H1 (cell line): Measurements from ENCODE around the gene FGD6. TPM values are rescaled to one million over a fixed set of nuclear protein-coding genes. Genes with fewer than 3 reads are reported as not detected.

ENCODE experiments used
- CTCF ChIA-PET: fragments of 300-600 bp; sonication (Branson Sonifier 250); formaldehyde crosslinking; loops from one replicate; lab custom pipeline; 2021; ENCODE audit not compliant: partially characterized antibody; lab: Charles Lee
- POLR2A ChIA-PET: fragments of 300-600 bp; sonication (Branson Sonifier 250); formaldehyde crosslinking; loops from one replicate; lab custom pipeline; 2021; ENCODE audit warnings: inconsistent platforms; ENCODE audit not compliant: partially characterized antibody; lab: Charles Lee
- DNase-seq, 2 experiments: peaks; one replicate each; pipeline versions ENCODE4 v3.0.0 to v3.0.0-alpha.2; 2010 to 2022; ENCODE audit warnings: low spot score in 2 of 2, low read depth in 1 of 2, mixed read lengths in 1 of 2
- FAIRE-seq: peaks from 2 replicates; lab custom pipeline; 2011; peaks lifted over from hg19 to GRCh38; lab: Jason Lieb, UNC
- H2AFZ ChIP-seq: 2 replicates; pipeline ENCODE4 v1.8.1; 2012; ENCODE audit warnings: low read length, inconsistent platforms
- H2AK5ac ChIP-seq: 2 replicates; pipeline ENCODE4 v1.6.1; 2013; ENCODE audit warnings: low read depth, low read length
- H2BK120ac ChIP-seq: replicated peaks from 2 replicates; pipeline ENCODE3; 2013; ENCODE audit warnings: low read depth, low read length, inconsistent platforms
- H2BK12ac ChIP-seq: 2 replicates; pipeline ENCODE4 v1.6.1; 2013; ENCODE audit warnings: low read depth, low read length
- H2BK15ac ChIP-seq: 2 replicates; pipeline ENCODE4 v1.6.1; 2013; ENCODE audit warnings: low read length
- H2BK20ac ChIP-seq: 2 replicates; pipeline ENCODE4 v1.6.1; 2013; ENCODE audit warnings: low read length
- H2BK5ac ChIP-seq: 2 replicates; pipeline ENCODE4 v1.6.1; 2013; ENCODE audit warnings: low read depth, low read length
- H3K14ac ChIP-seq: 2 replicates; pipeline ENCODE4 v1.6.1; 2013; ENCODE audit warnings: inconsistent platforms; ENCODE audit not compliant: insufficient read length
- H3K18ac ChIP-seq: 2 replicates; pipeline ENCODE4 v1.6.1; 2013; ENCODE audit warnings: low read length; ENCODE audit errors: extremely low read depth
- H3K23ac ChIP-seq: 2 replicates; pipeline ENCODE4 v1.6.1; 2013; ENCODE audit warnings: inconsistent platforms; ENCODE audit not compliant: insufficient read length
- H3K23me2 ChIP-seq: 2 replicates; pipeline ENCODE4 v1.6.1; 2013; ENCODE audit warnings: low read depth, low read length
- H3K27ac ChIP-seq: 2 replicates; pipeline ENCODE4 v1.6.1; 2011; ENCODE audit warnings: low read depth, low read length, inconsistent platforms
- H3K27me3 ChIP-seq, 4 experiments: replicated peaks in 1 of 4; 1 replicate in 1 of 4; 2 replicates in 3 of 4; pipeline versions ENCODE4 v1.6.1 to v1.8.1; 2011 to 2013; ENCODE audit warnings: low read length in 3 of 4, mild to moderate bottlenecking in 3 of 4, inconsistent platforms in 2 of 4, mixed read lengths in 2 of 4, moderate library complexity in 1 of 4; ENCODE audit not compliant: control insufficient read depth in 3 of 4, insufficient read depth in 3 of 4; ENCODE audit errors: extremely low read depth in 1 of 4
- H3K36me3 ChIP-seq, 4 experiments: 2 replicates each; pipeline versions ENCODE4 v1.6.1 to v1.8.1; 2011 to 2013; ENCODE audit warnings: mild to moderate bottlenecking in 4 of 4, low read length in 3 of 4, moderate library complexity in 2 of 4, control low read depth in 1 of 4, inconsistent platforms in 1 of 4; ENCODE audit not compliant: insufficient read depth in 4 of 4, control insufficient read depth in 2 of 4
- H3K4ac ChIP-seq: replicated peaks from 2 replicates; pipeline ENCODE3; 2013; ENCODE audit warnings: low read length, low read depth, mixed read lengths, inconsistent platforms; ENCODE audit not compliant: insufficient read length
- H3K4me1 ChIP-seq, 4 experiments: replicated peaks in 1 of 4; 1 replicate in 1 of 4; 2 replicates in 3 of 4; pipeline versions ENCODE4 v1.6.1 to v1.8.1; 2011 to 2013; ENCODE audit warnings: low read length in 3 of 4, inconsistent platforms in 2 of 4, mixed read lengths in 1 of 4; ENCODE audit not compliant: insufficient read depth in 4 of 4, control insufficient read depth in 3 of 4
- H3K4me2 ChIP-seq, 2 experiments: 2 replicates each; pipeline versions ENCODE4 v1.6.1 to v1.8.1; 2011 to 2013; ENCODE audit warnings: low read depth in 2 of 2, low read length in 2 of 2, control low read depth in 1 of 2, inconsistent platforms in 1 of 2, mild to moderate bottlenecking in 1 of 2; ENCODE audit not compliant: insufficient read depth in 1 of 2
- H3K4me3 ChIP-seq, 4 experiments: fragments of 200-600, 300-600 bp in 1 of 4; sonication (generic), shearing (Covaris generic), sonication (Bioruptor Twin) in 1 of 4; 2 replicates each; pipeline versions ENCODE4 v1.5.1 to v1.8.1; 2011 to 2016; ENCODE audit warnings: low read length in 4 of 4, low read depth in 3 of 4, control low read depth in 2 of 4, inconsistent platforms in 2 of 4, mild to moderate bottlenecking in 2 of 4, mixed read lengths in 1 of 4, moderate library complexity in 1 of 4; ENCODE audit not compliant: insufficient read depth in 2 of 4; ENCODE audit errors: extremely low read depth in 1 of 4
- H3K56ac ChIP-seq: replicated peaks from 2 replicates; pipeline ENCODE3; 2013; ENCODE audit warnings: low read depth, mild to moderate bottlenecking, mixed read lengths, low read length, inconsistent platforms; ENCODE audit not compliant: insufficient read length
- H3K79me1 ChIP-seq: 2 replicates; pipeline ENCODE4 v1.6.1; 2013; ENCODE audit warnings: low read depth, low read length, control low read depth
- H3K79me2 ChIP-seq, 2 experiments: 2 replicates each; pipeline versions ENCODE4 v1.6.1 to v1.8.1; 2012 to 2013; ENCODE audit warnings: low read length in 2 of 2, mild to moderate bottlenecking in 2 of 2, inconsistent platforms in 1 of 2; ENCODE audit not compliant: insufficient read depth in 2 of 2, control insufficient read depth in 1 of 2
- H3K9ac ChIP-seq, 4 experiments: replicated peaks in 1 of 4; 1 replicate in 1 of 4; 2 replicates in 3 of 4; pipeline versions ENCODE4 v1.6.1 to v1.8.1; 2011 to 2013; ENCODE audit warnings: low read depth in 3 of 4, low read length in 3 of 4, control low read depth in 2 of 4, mild to moderate bottlenecking in 2 of 4, moderate library complexity in 2 of 4, inconsistent platforms in 1 of 4; ENCODE audit errors: extremely low read depth in 1 of 4
- H3K9me3 ChIP-seq, 2 experiments: 2 replicates each; pipeline versions ENCODE4 v1.6.1 to v1.8.1; 2012 to 2013; ENCODE audit warnings: mild to moderate bottlenecking in 2 of 2, moderate library complexity in 2 of 2, control low read depth in 1 of 2, inconsistent platforms in 1 of 2, low read depth in 1 of 2, low read length in 1 of 2, mixed read lengths in 1 of 2; ENCODE audit not compliant: insufficient read depth in 2 of 2
- H4K20me1 ChIP-seq, 2 experiments: replicated peaks in 1 of 2; 2 replicates each; pipeline versions ENCODE3 to v1.8.1; 2011 to 2013; ENCODE audit warnings: inconsistent platforms in 2 of 2, low read length in 2 of 2, mild to moderate bottlenecking in 1 of 2; ENCODE audit not compliant: insufficient read depth in 2 of 2, control insufficient read depth in 1 of 2
- H4K5ac ChIP-seq: 2 replicates; pipeline ENCODE4 v1.6.1; 2013; ENCODE audit warnings: low read length, low read depth, mixed read lengths, inconsistent platforms; ENCODE audit not compliant: insufficient read length
- H4K8ac ChIP-seq: 2 replicates; pipeline ENCODE4 v1.8.0; 2013; ENCODE audit warnings: mild to moderate bottlenecking, moderate library complexity, low read length, inconsistent platforms; ENCODE audit not compliant: insufficient read depth; ENCODE audit errors: extremely low read depth
- H4K91ac ChIP-seq: replicated peaks from 2 replicates; pipeline ENCODE3; 2013; ENCODE audit warnings: low read length, mixed read lengths, inconsistent platforms; ENCODE audit not compliant: insufficient read length
- BCL11A ChIP-seq, 2 experiments: IDR thresholded peaks; one replicate each; pipeline ENCODE4 v1.6.1; 2011; ENCODE audit warnings: low read depth in 2 of 2, low read length in 2 of 2, mild to moderate bottlenecking in 2 of 2
- BRCA1 ChIP-seq: IDR thresholded peaks from 2 replicates; pipeline ENCODE4 v1.6.1; 2012; ENCODE audit warnings: low read depth, low read length, improper control_type of control experiment
- CHD1 ChIP-seq: IDR thresholded peaks from 2 replicates; pipeline ENCODE4 v1.6.1; 2012; ENCODE audit warnings: low read depth, low read length, improper control_type of control experiment
- CREB1 ChIP-seq: IDR thresholded peaks from 2 replicates; pipeline ENCODE4 v1.6.1; 2012; ENCODE audit warnings: inconsistent platforms
- CTBP2 ChIP-seq: IDR thresholded peaks from 2 replicates; pipeline ENCODE4 v1.7.0; 2011; ENCODE audit warnings: borderline replicate concordance, mild to moderate bottlenecking, moderate library complexity, mixed read lengths, low read length; ENCODE audit not compliant: insufficient read depth, insufficient read length
- JUN ChIP-seq: IDR thresholded peaks from 2 replicates; pipeline ENCODE4 v1.6.1; 2011; ENCODE audit warnings: low read depth, mild to moderate bottlenecking, improper control_type of control experiment, low read length
- KDM1A ChIP-seq: fragments of 200-600, 300-600 bp; sonication (generic); IDR thresholded peaks from 2 replicates; pipeline ENCODE4 v1.7.1; 2016; ENCODE audit warnings: mild to moderate bottlenecking, low read length, borderline replicate concordance
- KDM4A ChIP-seq: IDR thresholded peaks from one replicate; pipeline ENCODE4 v1.7.1; 2012; ENCODE audit warnings: low read depth, mild to moderate bottlenecking, moderate library complexity, low read length, inconsistent platforms; ENCODE audit not compliant: severe bottlenecking
- KDM5A ChIP-seq: fragments of 200-600 bp; IDR thresholded peaks from 2 replicates; pipeline ENCODE4 v1.7.1; 2012; ENCODE audit warnings: mild to moderate bottlenecking, low read length, inconsistent platforms, mixed read lengths
- MAX ChIP-seq: IDR thresholded peaks from 2 replicates; pipeline ENCODE4 v1.6.1; 2012; ENCODE audit warnings: inconsistent platforms
- RBBP5 ChIP-seq: IDR thresholded peaks from 2 replicates; pipeline ENCODE4 v1.7.1; 2012; ENCODE audit warnings: low read depth, mild to moderate bottlenecking, inconsistent platforms, low read length, moderate library complexity, borderline replicate concordance
- RFX5 ChIP-seq: IDR thresholded peaks from 2 replicates; pipeline ENCODE4 v1.6.1; 2011; ENCODE audit warnings: low read depth, low read length, improper control_type of control experiment, borderline replicate concordance
- SAP30 ChIP-seq: fragments of 300-600 bp; sonication (generic); IDR thresholded peaks from 2 replicates; pipeline ENCODE4 v1.7.1; 2012; ENCODE audit warnings: low read length, moderate library complexity, mild to moderate bottlenecking, inconsistent platforms; ENCODE audit not compliant: insufficient read depth, insufficient replicate concordance
- TAF7 ChIP-seq: optimal IDR thresholded peaks from 2 replicates; pipeline ENCODE3; 2011; ENCODE audit warnings: low read depth, mild to moderate bottlenecking, inconsistent platforms, low read length, moderate library complexity, borderline replicate concordance
- ZNF274 ChIP-seq: IDR thresholded peaks from 2 replicates; pipeline ENCODE4 v1.7.0; 2012; ENCODE audit warnings: low read length, borderline replicate concordance; ENCODE audit errors: extremely low read depth
- WGBS, 2 experiments: shearing (Covaris generic) in 1 of 2; methylation state at CpG; one replicate each; pipeline versions ENCODE4 v1.1.6 to v1.1.7; 2013 to 2015; ENCODE audit warnings: low lambda C conversion rate in 2 of 2, mixed read lengths in 2 of 2, inconsistent platforms in 1 of 2, low coverage in 1 of 2, missing lambda C conversion rate in 1 of 2; ENCODE audit not compliant: insufficient replicate concordance in 2 of 2, insufficient coverage in 1 of 2, insufficient read length in 1 of 2; ENCODE audit errors: extremely low coverage in 1 of 2, missing lambda C conversion rate in 1 of 2; 5-methylcytosine and 5-hydroxymethylcytosine counted together
- polyA plus RNA-seq, 7 experiments: library from polyadenylated mRNA; depleted of rRNA in 3 of 7; stranded (reverse) in 5 of 7; unstranded in 2 of 7; fragments of >200 nt in 5 of 7; fragments of 200-250 nt in 2 of 7; gene quantifications; 1 replicate in 5 of 7; 2 replicates in 1 of 7; 4 replicates in 1 of 7; pipeline versions ENCODE4 v1.2.1 to v1.2.3, GENCODE V29; 2011 to 2013; ENCODE audit warnings: missing spikeins in 2 of 7, mixed read lengths in 2 of 7
- total RNA-seq: library from RNA; stranded (reverse); fragmentation: NEBNext Ultra II Directional; extraction: Animal tissue kit (Norgen Biotek cat#: 25700); gene quantifications from 2 replicates; pipeline ENCODE4 v1.2.1, GENCODE V29; 2021

Gene FGD6
- total and polyA plus RNA-seq, 2 of the 8 experiments (the other 6 are each of a cell fraction or from before 2014, with no cell fraction given) = 12.2 to 24.3 TPM

GRCh38 chr12:95059984-95060383, 157.3 kb downstream of the FGD6 start:
- H3K27ac ChIP-seq = no peak overlapping the region
- CTCF ChIA-PET = no interaction called here
- H2BK12ac ChIP-seq = no peak overlapping the region

More at GRCh38 chr12:95059984-95060383, 157.3 kb downstream of the FGD6 start:
- Histone ChIP-seq H3K4me3 (no peak overlapping the region), H2BK15ac (no peak overlapping the region), H3K9me3 (no peaks in the 10 kb centered on the region), H3K79me2 (no peaks in the 10 kb centered on the region), H2AK5ac (no peak overlapping the region), H2BK20ac (no peak overlapping the region), H4K5ac (no peak overlapping the region), H4K91ac (no peak overlapping the region), H3K14ac (no peak overlapping the region), H4K20me1 (peaks cover 0 to 2% of the 10 kb centered on the region in 2 experiments), H3K4me2 (no peak overlapping the region), H2AFZ (no peak overlapping the region), H3K18ac (no peak overlapping the region), H2BK120ac (no peak overlapping the region), H3K23ac (no peak overlapping the region), H2BK5ac (no peak overlapping the region), H4K8ac (no peak overlapping the region), H3K23me2 (no peaks in the 10 kb centered on the region), H3K4ac (no peak overlapping the region), H3K36me3 (peaks cover 16 to 82% (median 46%) of the 10 kb centered on the region in 4 experiments), H3K56ac (no peak overlapping the region), H3K9ac (no peak overlapping the region), H3K4me1 (no peaks in the 10 kb centered on the region), H3K27me3 (no peaks in the 10 kb centered on the region), H3K79me1 (no peaks in the 10 kb centered on the region)
- FAIRE-seq (no peak), DNase-seq (no peak)
- no peak for TF ChIP-seq TAF7
- no peak for TF ChIP-seq ZNF274
- TF ChIP-seq KDM1A = no peak
- no peak for TF ChIP-seq JUN
- no peak for TF ChIP-seq SAP30
- no peak for TF ChIP-seq CHD1
- no peak for TF ChIP-seq KDM4A
- no peak for TF ChIP-seq RBBP5
- no peak for TF ChIP-seq RFX5
- TF ChIP-seq MAX = no peak
- TF ChIP-seq CTBP2 = no peak
- no peak for TF ChIP-seq CREB1
- TF ChIP-seq KDM5A = no peak
- TF ChIP-seq BRCA1 = no peak
- no peak for TF ChIP-seq BCL11A (IDR thresholded peaks at IDR 0.05; ENCODE audit: low read depth in 2 of 2, low read length in 2 of 2)
- 94% methylated on average over 3 of the region's 4 CpGs; no CpG with 5 or more reads in 1 of the 2 experiments for WGBS, 2 experiments
- POLR2A ChIA-PET = no interaction called here
